ENCODE measurements around the gene TDG. TPM values are rescaled to one million over a fixed set of nuclear protein-coding genes. Genes with fewer than 3 reads are reported as not detected.

The TDG gene
- total RNA-seq, 1 experiment from 2014 or later: 38.2 TPM

DNA sequence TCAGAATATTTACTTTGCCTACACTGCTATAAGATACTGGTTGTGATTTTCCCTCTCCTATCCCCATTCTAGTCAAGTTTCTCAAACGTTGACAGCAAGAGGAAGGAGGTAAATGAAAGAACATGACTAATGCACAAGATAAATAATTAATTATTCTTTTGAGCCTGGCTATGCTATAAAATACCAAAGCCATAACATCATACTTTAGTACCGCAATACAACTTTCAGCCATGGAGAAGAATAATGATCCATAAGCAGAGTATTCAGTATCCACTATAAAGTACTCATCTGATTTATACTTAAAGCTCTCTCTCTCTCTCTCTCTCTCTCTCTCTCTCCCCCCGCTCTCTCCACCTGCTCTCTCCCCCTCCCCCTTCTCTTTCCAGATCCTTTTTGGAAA, 41.3 kb downstream of the TDG start:
- H3K27me3 ChIP-seq (ENCODE audit: control insufficient read depth, insufficient read depth, low read length): no peaks in the 10 kb centered on the region
- ATAC-seq: peak; percentile 38; the same call in 1 of the 2 replicates
- DNase-seq (ENCODE audit: low read depth, low spot score): no peak
- no TSS peak for BruUV-seq (replicated peaks)
- POLR2A ChIA-PET: interaction anchor here (0.6 kb wide), 1 partner anchor 15 kb away, joined by 7 read pairs; no protein-coding TSS in a partner anchor
- intact Hi-C loops (cut with micrococcal nuclease; ENCODE audit: unreplicated experiment) (no loop called here), in situ Hi-C loops (cut with HindIII; ENCODE audit: low pct_unique_long_range_greater_than_20kb, low sequenced_read_pairs) (no loop called here)
- H3K9me3 ChIP-seq (ENCODE audit: control insufficient read depth, insufficient read depth, low read depth, low read length): no peaks in the 10 kb centered on the region
- TF ChIP-seq, protein P1, sequence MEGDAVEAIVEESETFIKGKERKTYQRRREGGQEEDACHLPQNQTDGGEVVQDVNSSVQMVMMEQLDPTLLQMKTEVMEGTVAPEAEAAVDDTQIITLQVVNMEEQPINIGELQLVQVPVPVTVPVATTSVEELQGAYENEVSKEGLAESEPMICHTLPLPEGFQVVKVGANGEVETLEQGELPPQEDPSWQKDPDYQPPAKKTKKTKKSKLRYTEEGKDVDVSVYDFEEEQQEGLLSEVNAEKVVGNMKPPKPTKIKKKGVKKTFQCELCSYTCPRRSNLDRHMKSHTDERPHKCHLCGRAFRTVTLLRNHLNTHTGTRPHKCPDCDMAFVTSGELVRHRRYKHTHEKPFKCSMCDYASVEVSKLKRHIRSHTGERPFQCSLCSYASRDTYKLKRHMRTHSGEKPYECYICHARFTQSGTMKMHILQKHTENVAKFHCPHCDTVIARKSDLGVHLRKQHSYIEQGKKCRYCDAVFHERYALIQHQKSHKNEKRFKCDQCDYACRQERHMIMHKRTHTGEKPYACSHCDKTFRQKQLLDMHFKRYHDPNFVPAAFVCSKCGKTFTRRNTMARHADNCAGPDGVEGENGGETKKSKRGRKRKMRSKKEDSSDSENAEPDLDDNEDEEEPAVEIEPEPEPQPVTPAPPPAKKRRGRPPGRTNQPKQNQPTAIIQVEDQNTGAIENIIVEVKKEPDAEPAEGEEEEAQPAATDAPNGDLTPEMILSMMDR (IDR thresholded peaks at IDR 0.05): no peak
- TF ChIP-seq, protein P2, sequence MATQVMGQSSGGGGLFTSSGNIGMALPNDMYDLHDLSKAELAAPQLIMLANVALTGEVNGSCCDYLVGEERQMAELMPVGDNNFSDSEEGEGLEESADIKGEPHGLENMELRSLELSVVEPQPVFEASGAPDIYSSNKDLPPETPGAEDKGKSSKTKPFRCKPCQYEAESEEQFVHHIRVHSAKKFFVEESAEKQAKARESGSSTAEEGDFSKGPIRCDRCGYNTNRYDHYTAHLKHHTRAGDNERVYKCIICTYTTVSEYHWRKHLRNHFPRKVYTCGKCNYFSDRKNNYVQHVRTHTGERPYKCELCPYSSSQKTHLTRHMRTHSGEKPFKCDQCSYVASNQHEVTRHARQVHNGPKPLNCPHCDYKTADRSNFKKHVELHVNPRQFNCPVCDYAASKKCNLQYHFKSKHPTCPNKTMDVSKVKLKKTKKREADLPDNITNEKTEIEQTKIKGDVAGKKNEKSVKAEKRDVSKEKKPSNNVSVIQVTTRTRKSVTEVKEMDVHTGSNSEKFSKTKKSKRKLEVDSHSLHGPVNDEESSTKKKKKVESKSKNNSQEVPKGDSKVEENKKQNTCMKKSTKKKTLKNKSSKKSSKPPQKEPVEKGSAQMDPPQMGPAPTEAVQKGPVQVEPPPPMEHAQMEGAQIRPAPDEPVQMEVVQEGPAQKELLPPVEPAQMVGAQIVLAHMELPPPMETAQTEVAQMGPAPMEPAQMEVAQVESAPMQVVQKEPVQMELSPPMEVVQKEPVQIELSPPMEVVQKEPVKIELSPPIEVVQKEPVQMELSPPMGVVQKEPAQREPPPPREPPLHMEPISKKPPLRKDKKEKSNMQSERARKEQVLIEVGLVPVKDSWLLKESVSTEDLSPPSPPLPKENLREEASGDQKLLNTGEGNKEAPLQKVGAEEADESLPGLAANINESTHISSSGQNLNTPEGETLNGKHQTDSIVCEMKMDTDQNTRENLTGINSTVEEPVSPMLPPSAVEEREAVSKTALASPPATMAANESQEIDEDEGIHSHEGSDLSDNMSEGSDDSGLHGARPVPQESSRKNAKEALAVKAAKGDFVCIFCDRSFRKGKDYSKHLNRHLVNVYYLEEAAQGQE (IDR thresholded peaks at IDR 0.05; ENCODE audit: insufficient read depth in 1 of 2, low read depth in 2 of 2, low read length in 1 of 2): no peak
- TF ChIP-seq POLR2AphosphoS5 (IDR thresholded peaks at IDR 0.05; ENCODE audit: low read depth, low read length): no peak
- TF ChIP-seq TCF7L2 (IDR thresholded peaks at IDR 0.05; ENCODE audit: low read depth, low read length): no peak
- TF ChIP-seq SIN3A (IDR thresholded peaks at IDR 0.05; ENCODE audit: borderline replicate concordance, insufficient read depth, low read depth, low read length): no peak
- no peak overlapping the region for H3K4me3 ChIP-seq (ENCODE audit: low read depth in 2 of 2, low read length in 2 of 2)
- H3K36me3 ChIP-seq (ENCODE audit: control insufficient read depth, insufficient read depth, low read length): no peaks in the 10 kb centered on the region
- no peak overlapping the region for H3K27ac ChIP-seq (ENCODE audit: low read length)
- H3K4me1 ChIP-seq (ENCODE audit: control insufficient read depth, insufficient read depth, low read length): no peaks in the 10 kb centered on the region
- CTCF ChIA-PET: interaction anchor here (1.0 kb wide), 1 partner anchor 102 kb away, joined by 4 read pairs; no protein-coding TSS in a partner anchor

DNA sequence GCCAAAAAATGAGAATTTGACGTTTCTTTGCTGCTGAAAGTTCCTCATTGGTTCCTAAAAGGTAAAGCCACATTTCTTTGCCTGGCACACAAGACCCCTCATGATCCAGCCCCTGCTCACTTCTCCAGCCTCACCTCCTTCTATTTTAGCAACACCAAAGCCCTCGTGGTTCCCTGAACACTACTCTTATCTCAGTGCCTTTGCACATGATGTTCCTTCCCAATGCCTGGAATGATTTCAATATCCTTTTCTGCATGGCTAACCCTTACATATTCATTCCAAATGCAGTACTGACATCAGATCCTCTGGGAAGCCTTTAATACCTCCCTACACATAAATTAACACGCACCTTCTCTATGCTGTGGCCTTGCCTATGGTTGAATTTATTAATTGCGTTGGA, 44.4 kb downstream of the TDG start:
- no TSS peak for BruUV-seq (replicated peaks)
- in situ Hi-C loops (cut with HindIII; ENCODE audit: low pct_unique_long_range_greater_than_20kb, low sequenced_read_pairs): no loop called here
- CTCF ChIA-PET: no interaction called here

More for the DNA sequence above, 44.4 kb downstream of the TDG start:
- Histone ChIP-seq H3K27me3 (ENCODE audit: control insufficient read depth, insufficient read depth, low read length) (no peaks in the 10 kb centered on the region), H3K9me3 (ENCODE audit: control insufficient read depth, insufficient read depth, low read depth, low read length) (no peaks in the 10 kb centered on the region), H3K4me1 (ENCODE audit: control insufficient read depth, insufficient read depth, low read length) (no peaks in the 10 kb centered on the region), H3K27ac (ENCODE audit: low read length) (no peak overlapping the region), H3K4me3 (ENCODE audit: low read depth in 2 of 2, low read length in 2 of 2) (no peak overlapping the region), H3K36me3 (ENCODE audit: control insufficient read depth, insufficient read depth, low read length) (no peaks in the 10 kb centered on the region)
- no peak for DNase-seq (ENCODE audit: low read depth, low spot score)
- no peak for ATAC-seq
- intact Hi-C loops (cut with micrococcal nuclease; ENCODE audit: unreplicated experiment): no loop called here
- no peak for TF ChIP-seq POLR2AphosphoS5 (IDR thresholded peaks at IDR 0.05; ENCODE audit: low read depth, low read length)
- TF ChIP-seq TCF7L2 (IDR thresholded peaks at IDR 0.05; ENCODE audit: low read depth, low read length): no peak
- TF ChIP-seq, protein P2 (IDR thresholded peaks at IDR 0.05; ENCODE audit: insufficient read depth in 1 of 2, low read depth in 2 of 2, low read length in 1 of 2): no peak
- TF ChIP-seq, protein P1 (IDR thresholded peaks at IDR 0.05): no peak
- TF ChIP-seq SIN3A (IDR thresholded peaks at IDR 0.05; ENCODE audit: borderline replicate concordance, insufficient read depth, low read depth, low read length): no peak
- POLR2A ChIA-PET: no interaction called here

All from Panc1 (cell line).